CD4-positive, alpha-beta T cell (primary cell): ENCODE data around the gene QSOX1. TPM values are rescaled to one million over a fixed set of nuclear protein-coding genes. Genes with fewer than 3 reads are reported as not detected.

Source experiments
- ATAC-seq: fragments of 200-7000 bp; cut with Tn5 transposase; one replicate; pipeline ENCODE4 v1.10.0; 2022; ENCODE audit warnings: mild to moderate bottlenecking; ENCODE audit not compliant: poor library complexity
- CTCF ChIA-PET: fragments of 350-600 bp; sonication (Branson Sonifier 250); formaldehyde crosslinking; loops from one replicate; lab custom pipeline; 2021; ENCODE audit warnings: antibody characterized with exemption, inconsistent platforms; lab: Charles Lee
- POLR2A ChIA-PET: fragments of 350-600 bp; sonication (Branson Sonifier 250); formaldehyde crosslinking; loops from one replicate; lab custom pipeline; 2021; ENCODE audit warnings: antibody characterized with exemption, inconsistent platforms; lab: Charles Lee
- DNase-seq, 14 experiments: peaks; one replicate each; pipeline ENCODE4 v3.0.0-alpha.2; 2013 to 2020; ENCODE audit warnings: mixed read lengths in 2 of 14
- H3K27ac ChIP-seq, 2 donors: one replicate each; pipeline versions ENCODE4 v1.5.1 to v1.7.0; 2013; ENCODE audit warnings: low read length in 2 of 2, low read depth in 1 of 2, mild to moderate bottlenecking in 1 of 2
- H3K27me3 ChIP-seq, 2 experiments: 1 replicate in 1 of 2; 2 replicates in 1 of 2; pipeline versions ENCODE4 v1.6.1 to v1.7.0; 2013; ENCODE audit warnings: low read length in 2 of 2, control low read depth in 1 of 2, mild to moderate bottlenecking in 1 of 2, moderate library complexity in 1 of 2; ENCODE audit not compliant: insufficient read depth in 2 of 2, control insufficient read depth in 1 of 2
- H3K36me3 ChIP-seq: one replicate; pipeline ENCODE4 v1.6.1; 2013; ENCODE audit warnings: low read length, control low read depth; ENCODE audit not compliant: insufficient read depth
- H3K4me1 ChIP-seq: one replicate; pipeline ENCODE4 v1.6.1; 2013; ENCODE audit warnings: low read length, control low read depth; ENCODE audit not compliant: insufficient read depth
- H3K4me3 ChIP-seq: one replicate; pipeline ENCODE4 v1.5.1; 2013; ENCODE audit warnings: mild to moderate bottlenecking, low read length, moderate library complexity
- H3K9me3 ChIP-seq, 2 experiments: 1 replicate in 1 of 2; 2 replicates in 1 of 2; pipeline versions ENCODE4 v1.6.1 to v1.7.0; 2013; ENCODE audit warnings: low read length in 2 of 2, mild to moderate bottlenecking in 2 of 2, control low read depth in 1 of 2, moderate library complexity in 1 of 2; ENCODE audit not compliant: control insufficient read depth in 1 of 2, insufficient read depth in 1 of 2
- H3K27ac Mint-ChIP-seq: one replicate; pipeline ENCODE4 v1.8.0; 2020; ENCODE audit warnings: mixed read lengths
- H3K27me3 Mint-ChIP-seq: one replicate; pipeline ENCODE4 v1.8.0; 2021; ENCODE audit warnings: mixed read lengths
- H3K36me3 Mint-ChIP-seq: one replicate; pipeline ENCODE4 v1.8.0; 2021; ENCODE audit warnings: low read depth, mixed read lengths
- H3K4me1 Mint-ChIP-seq: one replicate; pipeline ENCODE4 v1.8.0; 2021; ENCODE audit warnings: low read depth, mixed read lengths
- H3K4me3 Mint-ChIP-seq: one replicate; pipeline ENCODE4 v1.8.0; 2020; ENCODE audit warnings: mild to moderate bottlenecking, mixed read lengths
- H3K9me3 Mint-ChIP-seq: one replicate; pipeline ENCODE4 v1.8.0; 2020; ENCODE audit warnings: mixed read lengths
- intact Hi-C, 2 experiments: fragments of 100-400 bp; cut with DNase I in 1 of 2; cut with micrococcal nuclease in 1 of 2; formaldehyde crosslinking; loops; one replicate each; pipeline versions ENCODE4 v1.15.1 to v1.9.0; 2023 to 2025; cut with DNase I, micrococcal nuclease
- total RNA-seq, 174 experiments: library from RNA in 2 of 174; stranded (reverse) in 2 of 174; gene quantifications; one replicate each; pipeline ENCODE4 v1.2.3 and lab custom pipeline; 2021 to 2026
- TF ChIP-seq, protein P1 (sequence below): fragments of 200-600 bp; IDR thresholded peaks from one replicate; pipeline ENCODE4 v1.8.0; 2022; ENCODE audit warnings: antibody characterized with exemption, mild to moderate bottlenecking

QSOX1 gene
- total RNA-seq, 2 experiments from 2014 or later: 13.7 to 14.3 TPM

DNA sequence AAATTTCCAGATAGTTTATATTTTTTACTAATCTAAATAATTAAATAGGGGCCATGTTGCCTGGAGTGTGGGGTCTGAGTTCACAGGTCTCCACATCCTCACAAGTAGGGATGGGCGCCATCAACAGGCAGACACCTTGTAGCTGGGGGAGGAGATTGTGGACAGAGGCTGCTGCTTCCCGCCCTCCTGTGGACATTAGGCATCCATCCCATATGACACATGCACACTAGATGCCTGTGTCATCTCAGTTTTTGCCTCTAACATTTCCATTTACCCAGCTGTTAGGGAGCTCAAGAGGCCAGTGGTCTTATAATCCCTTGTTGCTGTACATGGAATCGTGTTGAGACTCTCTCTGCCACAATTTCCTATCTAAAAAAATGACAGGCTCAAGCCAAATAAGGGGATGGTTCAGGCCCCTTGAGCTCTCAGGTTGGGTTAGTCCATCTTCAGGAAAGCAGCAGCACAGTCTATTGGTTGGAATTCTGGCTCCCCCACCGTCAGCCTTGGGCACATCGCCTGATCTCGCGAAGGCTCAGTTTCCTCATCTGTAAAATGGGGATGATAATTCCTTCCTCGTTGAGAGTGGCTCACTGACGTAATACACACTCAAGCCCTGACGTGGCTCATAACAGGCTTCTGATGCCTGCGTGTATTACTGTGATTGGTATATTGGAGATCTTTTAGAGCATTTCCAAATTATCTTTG lies 89.0 kb downstream of the QSOX1 start:
- peaks cover 28 to 34% of the 10 kb centered on the region in 2 experiments for H3K27me3 ChIP-seq
- H3K4me1 Mint-ChIP-seq: no peaks in the 10 kb centered on the region
- H3K4me3 Mint-ChIP-seq: no peak overlapping the region
- intact Hi-C loops: no loop called here
- H3K36me3 Mint-ChIP-seq: no peaks in the 10 kb centered on the region
- H3K9me3 Mint-ChIP-seq: no peaks in the 10 kb centered on the region
- peaks cover 75% of the 10 kb centered on the region for H3K27me3 Mint-ChIP-seq
- ChIA-PET CTCF (no interaction called here), POLR2A (no interaction called here)
- H3K4me3 ChIP-seq: no peak overlapping the region
- no peaks in the 10 kb centered on the region for H3K9me3 ChIP-seq
- TF ChIP-seq, protein P1, sequence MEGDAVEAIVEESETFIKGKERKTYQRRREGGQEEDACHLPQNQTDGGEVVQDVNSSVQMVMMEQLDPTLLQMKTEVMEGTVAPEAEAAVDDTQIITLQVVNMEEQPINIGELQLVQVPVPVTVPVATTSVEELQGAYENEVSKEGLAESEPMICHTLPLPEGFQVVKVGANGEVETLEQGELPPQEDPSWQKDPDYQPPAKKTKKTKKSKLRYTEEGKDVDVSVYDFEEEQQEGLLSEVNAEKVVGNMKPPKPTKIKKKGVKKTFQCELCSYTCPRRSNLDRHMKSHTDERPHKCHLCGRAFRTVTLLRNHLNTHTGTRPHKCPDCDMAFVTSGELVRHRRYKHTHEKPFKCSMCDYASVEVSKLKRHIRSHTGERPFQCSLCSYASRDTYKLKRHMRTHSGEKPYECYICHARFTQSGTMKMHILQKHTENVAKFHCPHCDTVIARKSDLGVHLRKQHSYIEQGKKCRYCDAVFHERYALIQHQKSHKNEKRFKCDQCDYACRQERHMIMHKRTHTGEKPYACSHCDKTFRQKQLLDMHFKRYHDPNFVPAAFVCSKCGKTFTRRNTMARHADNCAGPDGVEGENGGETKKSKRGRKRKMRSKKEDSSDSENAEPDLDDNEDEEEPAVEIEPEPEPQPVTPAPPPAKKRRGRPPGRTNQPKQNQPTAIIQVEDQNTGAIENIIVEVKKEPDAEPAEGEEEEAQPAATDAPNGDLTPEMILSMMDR: no peak
- no peak overlapping the region for H3K27ac ChIP-seq
- H3K36me3 ChIP-seq: no peaks in the 10 kb centered on the region
- DNase-seq: no peak
- no peaks in the 10 kb centered on the region for H3K4me1 ChIP-seq
- ATAC-seq: no peak
- H3K27ac Mint-ChIP-seq: no peak overlapping the region

- Mint-ChIP-seq H3K4me1 (no peaks in the 10 kb centered on the region), H3K4me3 (no peak overlapping the region), H3K36me3 (no peaks in the 10 kb centered on the region), H3K27me3 (peaks cover 71% of the 10 kb centered on the region), H3K9me3 (no peaks in the 10 kb centered on the region), H3K27ac (no peak overlapping the region)
- Histone ChIP-seq H3K9me3 (no peaks in the 10 kb centered on the region), H3K27ac (no peak overlapping the region), H3K4me1 (no peaks in the 10 kb centered on the region), H3K27me3 (peaks cover 17 to 23% of the 10 kb centered on the region in 2 experiments), H3K4me3 (no peak overlapping the region), H3K36me3 (no peaks in the 10 kb centered on the region)
- intact Hi-C loops: no loop called here
- POLR2A ChIA-PET: no interaction called here
- TF ChIP-seq, protein P1: no peak
- CTCF ChIA-PET: no interaction called here
- DNase-seq (no peak), ATAC-seq (no peak)
These were observed 90.2 kb downstream of the QSOX1 start for GRCh38 chr1:180244840-180245239.

- no peaks in the 10 kb centered on the region for H3K4me1 ChIP-seq
- ATAC-seq (no peak), DNase-seq (no peak)
- Mint-ChIP-seq H3K9me3 (no peaks in the 10 kb centered on the region), H3K4me1 (no peaks in the 10 kb centered on the region), H3K27ac (no peak overlapping the region), H3K4me3 (no peak overlapping the region), H3K36me3 (no peaks in the 10 kb centered on the region), H3K27me3 (peaks cover 71% of the 10 kb centered on the region)
- H3K36me3 ChIP-seq: no peaks in the 10 kb centered on the region
- POLR2A ChIA-PET: no interaction called here
- H3K27me3 ChIP-seq: peaks cover 7 to 16% of the 10 kb centered on the region in 2 experiments
- CTCF ChIA-PET: no interaction called here
- H3K4me3 ChIP-seq: no peak overlapping the region
- TF ChIP-seq, protein P1: no peak
- H3K9me3 ChIP-seq: no peaks in the 10 kb centered on the region
- intact Hi-C loops: no loop called here
- H3K27ac ChIP-seq: no peak overlapping the region
These were observed 91.9 kb downstream of the QSOX1 start for GRCh38 chr1:180246579-180246978.
